GM12864 (cell line): ENCODE measurements around the gene SCN3B.
A peak's percentile ranks its signal among the peaks of the same experiment; 100 is the strongest.
"Not testable (repeated sequence)": the region's sequence is repeated elsewhere in the genome, so short reads cannot be mapped to it uniquely, and the experiment has no call there.

Experiments
- DNase-seq: peaks from one replicate; pipeline ENCODE4 v3.0.0-alpha.2; 2011; ENCODE audit warnings: low read depth
- H3K4me3 ChIP-seq: 2 replicates; pipeline ENCODE4 v1.5.1; 2011; ENCODE audit warnings: mild to moderate bottlenecking, low read depth, low read length, control low read depth
- TF ChIP-seq, protein P1 (sequence below): IDR thresholded peaks from 2 replicates; pipeline ENCODE4 v1.5.1; 2011; ENCODE audit warnings: low read depth, mild to moderate bottlenecking, moderate library complexity, low read length, control low read depth, inconsistent platforms; ENCODE audit errors: missing control alignments

Gene SCN3B

DNA sequence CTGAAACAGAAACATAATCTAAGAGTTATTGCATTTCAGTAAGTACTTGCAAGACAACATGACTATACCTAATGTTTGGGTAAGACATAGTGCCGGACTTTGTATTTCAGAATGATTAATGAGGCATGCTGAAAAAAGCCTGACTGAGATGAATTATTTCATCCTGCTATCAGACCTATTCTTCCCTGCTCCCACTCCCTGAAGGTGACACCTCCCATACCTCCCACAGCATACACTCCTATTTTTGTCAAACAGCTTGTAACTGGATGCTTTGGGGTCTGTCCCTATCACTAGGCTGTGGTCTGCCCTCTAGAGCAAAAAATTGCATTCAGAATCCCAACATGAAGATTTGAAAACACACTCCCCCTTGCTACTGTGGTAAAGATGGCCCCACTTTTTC, 10.9 kb upstream of the SCN3B start:
- no peak overlapping the region for H3K4me3 ChIP-seq
- TF ChIP-seq, protein P1, sequence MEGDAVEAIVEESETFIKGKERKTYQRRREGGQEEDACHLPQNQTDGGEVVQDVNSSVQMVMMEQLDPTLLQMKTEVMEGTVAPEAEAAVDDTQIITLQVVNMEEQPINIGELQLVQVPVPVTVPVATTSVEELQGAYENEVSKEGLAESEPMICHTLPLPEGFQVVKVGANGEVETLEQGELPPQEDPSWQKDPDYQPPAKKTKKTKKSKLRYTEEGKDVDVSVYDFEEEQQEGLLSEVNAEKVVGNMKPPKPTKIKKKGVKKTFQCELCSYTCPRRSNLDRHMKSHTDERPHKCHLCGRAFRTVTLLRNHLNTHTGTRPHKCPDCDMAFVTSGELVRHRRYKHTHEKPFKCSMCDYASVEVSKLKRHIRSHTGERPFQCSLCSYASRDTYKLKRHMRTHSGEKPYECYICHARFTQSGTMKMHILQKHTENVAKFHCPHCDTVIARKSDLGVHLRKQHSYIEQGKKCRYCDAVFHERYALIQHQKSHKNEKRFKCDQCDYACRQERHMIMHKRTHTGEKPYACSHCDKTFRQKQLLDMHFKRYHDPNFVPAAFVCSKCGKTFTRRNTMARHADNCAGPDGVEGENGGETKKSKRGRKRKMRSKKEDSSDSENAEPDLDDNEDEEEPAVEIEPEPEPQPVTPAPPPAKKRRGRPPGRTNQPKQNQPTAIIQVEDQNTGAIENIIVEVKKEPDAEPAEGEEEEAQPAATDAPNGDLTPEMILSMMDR, result no peak
- DNase-seq, result no peak

DNA sequence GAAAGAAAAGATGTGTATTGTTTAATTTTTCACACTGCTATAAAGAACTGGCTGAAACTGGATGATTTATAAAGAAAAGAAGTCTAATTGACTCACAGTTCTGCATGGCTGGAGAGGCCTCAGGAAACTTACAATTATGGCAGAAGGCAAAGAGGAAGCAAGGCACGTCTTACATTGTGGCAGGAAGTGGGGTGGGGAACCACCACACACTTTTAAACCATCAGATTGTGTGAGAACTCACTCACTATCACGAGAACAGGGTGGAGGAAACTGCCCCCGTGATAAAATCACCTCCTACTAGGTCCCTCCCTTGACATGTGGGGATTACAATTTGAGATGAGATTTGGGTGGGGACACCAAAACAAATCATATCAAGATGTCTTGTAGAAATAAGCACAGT, 5.5 kb upstream of the SCN3B start:
- not testable (repeated sequence) for H3K4me3 ChIP-seq
- peak; percentile 16 for DNase-seq

DNA sequence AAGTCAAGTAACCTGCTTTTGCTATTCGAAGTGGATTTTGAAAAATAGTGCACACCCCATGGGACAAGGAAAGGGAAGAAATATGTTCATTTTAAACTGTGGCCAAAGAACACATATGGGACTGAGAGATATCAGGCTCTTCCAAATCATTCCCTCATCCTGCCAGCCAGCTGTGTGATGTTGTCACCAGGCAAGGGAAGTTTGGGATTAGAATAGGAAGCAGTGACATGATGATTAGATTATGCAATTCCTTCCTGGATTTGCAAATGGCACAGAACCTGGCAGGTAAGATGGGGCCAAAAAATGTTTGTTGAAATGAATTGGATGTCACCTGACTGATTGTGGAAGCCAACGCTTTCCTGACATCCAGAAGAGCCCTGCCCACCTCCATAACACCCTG, 4.9 kb upstream of the SCN3B start:
- TF ChIP-seq, protein P1, result no peak
- H3K4me3 ChIP-seq, result no peak overlapping the region
- DNase-seq, result no peak

DNA sequence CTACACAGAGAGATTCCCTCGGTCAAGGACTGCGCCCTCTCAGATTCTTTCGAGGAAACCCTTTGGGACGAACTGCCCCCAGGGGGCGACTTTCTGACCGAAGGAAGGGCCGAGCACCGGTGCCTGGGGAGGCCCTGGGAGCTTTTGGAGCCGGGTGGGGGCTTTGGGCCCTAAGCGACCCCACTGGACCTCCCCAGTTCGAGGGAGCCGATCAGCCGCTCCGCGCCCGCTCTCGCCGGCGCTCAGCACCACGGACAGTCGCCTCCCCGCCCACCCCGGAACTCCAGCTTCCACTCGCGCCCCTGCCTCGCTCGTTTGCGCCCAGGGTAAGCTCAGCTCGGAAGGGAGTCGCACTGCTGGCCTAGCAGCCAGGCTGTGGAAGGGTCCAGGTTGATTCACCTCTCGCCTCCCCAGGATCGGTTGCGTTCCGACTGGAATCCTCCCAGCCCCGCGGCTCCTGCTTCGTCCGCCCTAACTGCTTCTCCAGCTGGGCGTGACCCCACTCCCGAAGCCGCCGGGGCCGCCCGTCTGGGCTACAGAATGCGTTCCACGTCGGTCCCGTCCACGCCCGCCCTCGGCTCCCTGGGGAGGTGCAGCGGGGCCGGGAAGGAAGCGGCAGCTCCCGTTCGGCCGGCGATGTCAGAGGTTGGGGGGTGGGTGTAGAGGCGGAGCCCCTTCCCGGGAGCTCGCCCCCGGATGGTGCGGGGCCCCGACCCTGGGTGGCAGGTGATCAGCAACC, 428 bp downstream of the SCN3B start:
- H3K4me3 ChIP-seq, result peak overlapping the region; percentile 48
- DNase-seq, result no peak
- TF ChIP-seq, protein P1, result no peak

DNA sequence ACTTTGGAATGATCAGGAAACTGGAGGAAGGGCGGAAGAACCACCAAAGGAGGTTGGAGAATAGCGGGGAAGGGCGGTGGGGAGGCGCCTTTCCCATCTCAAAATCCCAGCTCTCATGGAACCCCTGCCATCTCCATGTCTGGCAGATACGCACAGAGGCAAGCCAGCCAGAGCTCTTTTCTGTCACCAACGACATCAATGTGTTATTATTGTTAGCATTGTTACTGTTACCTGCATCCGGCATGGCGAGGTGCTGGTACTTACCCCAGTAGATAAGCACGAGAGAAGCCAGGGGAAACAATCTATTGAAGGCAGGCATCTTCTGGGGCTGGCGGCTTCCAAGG, 969 bp downstream of the SCN3B start:
- TF ChIP-seq, protein P1, result no peak
- DNase-seq, result no peak
- no peak overlapping the region for H3K4me3 ChIP-seq

DNA sequence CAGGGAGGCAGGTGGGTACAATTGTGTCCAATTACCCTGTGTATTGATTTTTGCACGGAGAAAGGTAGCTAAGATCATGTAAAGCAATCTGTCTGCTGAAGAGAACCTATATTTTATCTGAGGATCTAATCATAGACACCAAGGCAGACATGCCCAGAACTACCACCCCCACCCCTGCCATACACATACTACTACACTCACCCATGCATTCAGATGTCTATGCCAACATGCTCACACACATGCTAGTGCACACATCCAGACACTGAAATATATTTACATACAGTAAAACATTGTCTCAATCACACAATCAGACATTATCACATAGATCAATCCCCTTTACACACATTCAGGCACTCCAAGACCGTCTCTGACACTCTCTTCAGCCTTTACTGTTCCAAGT, 1.8 kb downstream of the SCN3B start:
- DNase-seq, result no peak
- H3K4me3 ChIP-seq, result no peak overlapping the region
- TF ChIP-seq, protein P1, result no peak

DNA sequence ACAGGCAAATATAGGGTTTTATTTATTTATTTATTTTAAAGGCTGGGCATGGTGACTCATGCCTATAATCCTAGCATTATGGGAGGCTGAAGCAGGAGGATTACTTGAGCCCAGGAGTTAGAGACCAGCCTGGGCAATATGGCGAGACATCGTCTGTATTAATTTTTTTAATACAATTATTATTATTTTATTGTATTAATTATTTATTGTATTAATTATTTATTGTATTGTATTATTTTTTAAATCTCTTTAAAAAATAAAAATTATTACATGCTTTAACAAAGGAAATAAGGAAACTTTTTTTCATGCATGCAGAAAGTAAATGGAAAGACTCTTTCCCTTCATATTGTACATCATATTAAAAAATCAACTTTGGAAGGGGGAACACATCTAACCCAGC, 3.5 kb downstream of the SCN3B start:
- no peak overlapping the region for H3K4me3 ChIP-seq
- TF ChIP-seq, protein P1, result no peak
- DNase-seq, result no peak
